Nephron (organoid): ENCODE data around the gene SYT1.

Experiments used
- H3K27ac Mint-ChIP-seq, 3 experiments: 2 replicates each; pipeline ENCODE4 v1.8.0; 2020; ENCODE audit warnings: mixed read lengths in 3 of 3, mild to moderate bottlenecking in 2 of 3, moderate library complexity in 1 of 3
- H3K27me3 Mint-ChIP-seq: 2 replicates; pipeline ENCODE4 v1.8.0; 2021; ENCODE audit warnings: low read depth, mild to moderate bottlenecking, moderate library complexity, mixed read lengths
- H3K36me3 Mint-ChIP-seq: 2 replicates; pipeline ENCODE4 v1.8.0; 2020; ENCODE audit warnings: low read depth, mixed read lengths
- H3K4me1 Mint-ChIP-seq: 2 replicates; pipeline ENCODE4 v1.8.0; 2020; ENCODE audit warnings: mixed read lengths
- H3K4me3 Mint-ChIP-seq, 3 experiments: 2 replicates each; pipeline ENCODE4 v1.8.0; 2020; ENCODE audit warnings: mild to moderate bottlenecking in 3 of 3, mixed read lengths in 3 of 3, moderate library complexity in 2 of 3
- H3K9me3 Mint-ChIP-seq: 2 replicates; pipeline ENCODE4 v1.8.0; 2020; ENCODE audit warnings: mixed read lengths
- TF ChIP-seq, protein P1 (sequence below), 3 experiments: fragments of 200-600 bp; sonication (generic); IDR thresholded peaks; one replicate each; pipeline ENCODE4 v1.5.0; 2021; ENCODE audit warnings: antibody characterized with exemption in 3 of 3; ENCODE audit not compliant: unreplicated experiment in 3 of 3

The SYT1 gene

DNA sequence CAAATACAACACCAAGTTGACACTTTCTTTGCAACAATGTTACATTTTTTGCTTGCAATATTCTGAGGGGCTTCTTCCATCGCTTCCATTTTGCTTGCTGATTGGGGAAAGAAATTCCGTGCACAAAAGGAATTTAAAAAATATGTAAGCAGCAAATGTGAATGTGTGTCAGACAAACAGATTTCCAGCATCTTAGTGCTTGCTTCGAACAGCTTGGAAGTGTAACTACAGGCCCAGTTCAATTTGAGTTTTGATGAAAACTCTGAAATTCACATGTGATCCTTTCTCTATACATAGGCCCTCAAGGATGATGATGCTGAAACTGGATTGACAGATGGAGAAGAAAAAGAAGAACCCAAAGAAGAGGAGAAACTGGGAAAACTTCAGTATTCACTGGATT is 427.1 kb downstream of the SYT1 start:
- Mint-ChIP-seq H3K9me3 (no peaks in the 10 kb centered on the region), H3K4me3 (no peak overlapping the region), H3K27me3 (no peaks in the 10 kb centered on the region), H3K27ac (peak overlapping the region in 1 of 3 experiments; percentile 73), H3K36me3 (peaks cover 19% of the 10 kb centered on the region), H3K4me1 (no peaks in the 10 kb centered on the region)
- TF ChIP-seq, protein P1, sequence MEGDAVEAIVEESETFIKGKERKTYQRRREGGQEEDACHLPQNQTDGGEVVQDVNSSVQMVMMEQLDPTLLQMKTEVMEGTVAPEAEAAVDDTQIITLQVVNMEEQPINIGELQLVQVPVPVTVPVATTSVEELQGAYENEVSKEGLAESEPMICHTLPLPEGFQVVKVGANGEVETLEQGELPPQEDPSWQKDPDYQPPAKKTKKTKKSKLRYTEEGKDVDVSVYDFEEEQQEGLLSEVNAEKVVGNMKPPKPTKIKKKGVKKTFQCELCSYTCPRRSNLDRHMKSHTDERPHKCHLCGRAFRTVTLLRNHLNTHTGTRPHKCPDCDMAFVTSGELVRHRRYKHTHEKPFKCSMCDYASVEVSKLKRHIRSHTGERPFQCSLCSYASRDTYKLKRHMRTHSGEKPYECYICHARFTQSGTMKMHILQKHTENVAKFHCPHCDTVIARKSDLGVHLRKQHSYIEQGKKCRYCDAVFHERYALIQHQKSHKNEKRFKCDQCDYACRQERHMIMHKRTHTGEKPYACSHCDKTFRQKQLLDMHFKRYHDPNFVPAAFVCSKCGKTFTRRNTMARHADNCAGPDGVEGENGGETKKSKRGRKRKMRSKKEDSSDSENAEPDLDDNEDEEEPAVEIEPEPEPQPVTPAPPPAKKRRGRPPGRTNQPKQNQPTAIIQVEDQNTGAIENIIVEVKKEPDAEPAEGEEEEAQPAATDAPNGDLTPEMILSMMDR (IDR thresholded peaks at IDR 0.05; ENCODE audit: unreplicated experiment in 3 of 3) = no peak

DNA sequence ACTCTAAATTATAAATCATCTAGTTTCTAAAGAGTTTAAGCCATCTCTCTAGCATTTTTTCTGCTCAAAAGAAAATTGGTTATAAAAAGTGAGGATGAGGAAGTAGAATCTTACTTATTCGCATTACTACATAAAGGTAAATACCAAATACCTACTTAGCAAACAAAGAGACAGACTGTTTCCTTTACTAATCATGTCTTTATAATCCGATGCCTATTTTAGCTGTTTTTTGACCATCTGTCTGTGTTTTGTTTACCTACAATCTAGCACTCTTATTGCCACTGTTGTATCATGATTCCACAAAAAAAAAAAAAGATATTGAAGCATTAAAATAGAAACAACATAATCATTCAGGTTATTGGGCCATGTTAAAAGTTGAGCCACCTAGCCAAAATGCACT is 430.0 kb downstream of the SYT1 start:
- H3K27ac Mint-ChIP-seq = no peak overlapping the region
- peaks cover 32% of the 10 kb centered on the region for H3K36me3 Mint-ChIP-seq

DNA sequence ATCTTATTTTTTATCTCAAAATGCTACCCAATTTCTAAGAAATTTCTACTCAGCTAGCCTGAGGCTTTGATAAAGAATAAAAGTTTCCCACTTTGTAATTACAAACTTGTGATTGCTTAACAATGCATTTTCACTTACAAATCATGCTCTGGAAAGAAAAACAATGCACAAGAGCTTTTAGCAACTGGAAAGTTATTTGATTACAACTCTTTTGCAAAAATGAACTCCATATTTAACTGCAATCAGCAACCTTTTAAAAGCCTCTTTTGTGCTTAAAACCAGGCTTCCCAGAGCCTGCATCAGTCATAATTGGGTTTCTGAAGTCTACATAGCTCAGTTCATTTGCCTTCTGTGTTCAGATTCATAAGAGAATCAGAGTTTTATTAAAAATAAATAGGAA is 431.0 kb downstream of the SYT1 start:
- peaks cover 13% of the 10 kb centered on the region for H3K4me1 Mint-ChIP-seq
- no peaks in the 10 kb centered on the region for H3K9me3 Mint-ChIP-seq
- TF ChIP-seq, protein P1 (IDR thresholded peaks at IDR 0.05; ENCODE audit: unreplicated experiment in 3 of 3) = no peak
- no peak overlapping the region for H3K4me3 Mint-ChIP-seq
- no peaks in the 10 kb centered on the region for H3K27me3 Mint-ChIP-seq
- no peak overlapping the region for H3K27ac Mint-ChIP-seq
- H3K36me3 Mint-ChIP-seq = peaks cover 31% of the 10 kb centered on the region

More for the DNA sequence above, 430.0 kb downstream of the SYT1 start:
- TF ChIP-seq, protein P1 (IDR thresholded peaks at IDR 0.05; ENCODE audit: unreplicated experiment in 3 of 3) = no peak
- H3K9me3 Mint-ChIP-seq = no peaks in the 10 kb centered on the region
- peaks cover 12% of the 10 kb centered on the region for H3K4me1 Mint-ChIP-seq
- no peaks in the 10 kb centered on the region for H3K27me3 Mint-ChIP-seq
- no peak overlapping the region for H3K4me3 Mint-ChIP-seq

DNA sequence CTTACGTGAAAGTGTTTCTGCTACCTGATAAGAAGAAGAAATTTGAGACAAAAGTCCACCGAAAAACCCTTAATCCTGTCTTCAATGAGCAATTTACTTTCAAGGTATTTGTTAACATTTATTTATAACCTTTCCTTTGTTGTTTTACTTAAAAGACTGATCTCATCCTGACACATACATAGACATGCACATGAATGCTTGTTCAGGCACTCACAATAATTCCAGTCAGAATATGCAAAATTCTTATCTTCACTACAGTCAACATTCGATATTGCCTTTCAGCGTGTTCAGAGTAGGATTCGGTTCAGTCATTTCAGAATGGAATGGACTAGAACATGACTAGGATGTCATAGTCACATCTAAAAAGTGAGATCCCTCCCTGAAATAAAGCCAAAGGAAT is 431.6 kb downstream of the SYT1 start:
- no peak overlapping the region for H3K27ac Mint-ChIP-seq
- H3K27me3 Mint-ChIP-seq = no peaks in the 10 kb centered on the region
- no peaks in the 10 kb centered on the region for H3K9me3 Mint-ChIP-seq
- H3K36me3 Mint-ChIP-seq = peaks cover 31% of the 10 kb centered on the region
- TF ChIP-seq, protein P1 (IDR thresholded peaks at IDR 0.05; ENCODE audit: unreplicated experiment in 3 of 3) = no peak
- peaks cover 13% of the 10 kb centered on the region for H3K4me1 Mint-ChIP-seq
- no peak overlapping the region for H3K4me3 Mint-ChIP-seq

DNA sequence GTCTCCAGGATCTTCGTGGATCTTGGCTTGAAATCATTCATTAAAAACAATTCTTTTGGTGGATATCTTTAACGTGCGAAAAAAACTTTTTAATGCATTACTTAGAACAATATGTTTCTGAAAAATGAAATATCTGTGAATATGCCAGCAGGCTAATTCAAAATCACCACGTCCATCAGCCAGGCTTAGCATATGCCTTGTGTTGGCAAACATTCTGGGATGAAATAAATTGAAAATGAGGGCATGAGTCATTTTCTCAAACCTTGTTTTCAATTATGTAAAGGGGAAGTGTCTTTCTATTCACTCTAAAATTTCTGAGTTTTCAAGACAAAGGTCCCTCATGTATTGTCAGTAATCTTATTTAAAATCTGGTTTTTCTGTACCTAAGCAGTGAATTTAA is 432.3 kb downstream of the SYT1 start:
- peaks cover 13% of the 10 kb centered on the region for H3K4me1 Mint-ChIP-seq
- H3K4me3 Mint-ChIP-seq = no peak overlapping the region
- TF ChIP-seq, protein P1 (IDR thresholded peaks at IDR 0.05; ENCODE audit: unreplicated experiment in 3 of 3) = no peak
- H3K27ac Mint-ChIP-seq = no peak overlapping the region
- peaks cover 35% of the 10 kb centered on the region for H3K36me3 Mint-ChIP-seq
- no peaks in the 10 kb centered on the region for H3K9me3 Mint-ChIP-seq
- H3K27me3 Mint-ChIP-seq = no peaks in the 10 kb centered on the region

DNA sequence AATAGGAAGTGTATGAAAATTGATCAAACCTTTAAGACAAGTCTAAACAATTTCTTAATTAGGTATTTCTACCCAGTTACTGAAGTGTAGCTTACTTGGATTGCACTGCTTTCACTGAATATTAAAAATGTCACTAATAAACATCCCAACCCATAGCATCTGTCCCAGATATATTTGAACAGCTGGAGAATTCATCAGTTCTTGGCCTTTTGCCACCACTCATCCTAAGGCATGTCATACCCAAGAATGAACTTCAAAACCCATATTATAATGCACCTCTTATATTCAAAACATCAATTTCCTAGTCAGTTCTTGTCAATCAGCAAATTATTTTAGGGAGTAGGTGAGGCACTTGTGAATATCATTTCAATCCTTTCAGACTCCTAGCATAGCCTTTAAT is 433.9 kb downstream of the SYT1 start:
- Mint-ChIP-seq H3K9me3 (no peaks in the 10 kb centered on the region), H3K27ac (peak overlapping the region in 1 of 3 experiments; percentile 39), H3K4me3 (no peak overlapping the region), H3K27me3 (no peaks in the 10 kb centered on the region), H3K4me1 (peaks cover 13% of the 10 kb centered on the region), H3K36me3 (peaks cover 29% of the 10 kb centered on the region)
- TF ChIP-seq, protein P1 (IDR thresholded peaks at IDR 0.05; ENCODE audit: unreplicated experiment in 3 of 3) = no peak
